GM23248 (cell line): ENCODE results near the gene CCDC9. TPM values are rescaled to one million over a fixed set of nuclear protein-coding genes. Genes with fewer than 3 reads are reported as not detected.
A peak's percentile ranks its signal among the peaks of the same experiment; 100 is the strongest.

ENCODE experiments used
- DNase-seq: peaks from one replicate; pipeline ENCODE4 v3.0.0-alpha.2; 2015
- H2AFZ ChIP-seq: fragments of 200-600 bp; sonication (generic); 2 replicates; pipeline ENCODE4 v1.6.1; 2016; ENCODE audit warnings: antibody characterized with exemption
- H3F3A ChIP-seq: fragments of 200-600 bp; sonication (generic); 2 replicates; pipeline ENCODE4 v1.6.1; 2016; ENCODE audit warnings: mild to moderate bottlenecking, antibody characterized with exemption, mixed run types; ENCODE audit not compliant: insufficient read depth
- H3K27ac ChIP-seq: fragments of 200-600 bp; sonication (generic); 2 replicates; pipeline ENCODE4 v1.5.1; 2016; ENCODE audit warnings: mild to moderate bottlenecking
- H3K27me3 ChIP-seq: fragments of 200-600 bp; sonication (generic); replicated peaks from 2 replicates; pipeline ENCODE4 v1.6.1; 2016; ENCODE audit warnings: mild to moderate bottlenecking; ENCODE audit not compliant: insufficient read depth
- H3K36me3 ChIP-seq: fragments of 200-600 bp; sonication (generic); 2 replicates; pipeline ENCODE4 v1.6.1; 2016; ENCODE audit warnings: low read depth, mild to moderate bottlenecking
- H3K4me1 ChIP-seq: fragments of 200-600 bp; sonication (generic); 2 replicates; pipeline ENCODE4 v1.6.1; 2016; ENCODE audit warnings: mild to moderate bottlenecking; ENCODE audit not compliant: insufficient read depth
- H3K4me2 ChIP-seq: fragments of 200-600 bp; sonication (generic); one replicate; pipeline ENCODE4 v1.6.1; 2016; ENCODE audit warnings: mild to moderate bottlenecking; ENCODE audit not compliant: unreplicated experiment
- H3K4me3 ChIP-seq: fragments of 200-600 bp; sonication (generic); 2 replicates; pipeline ENCODE4 v1.5.1; 2016; ENCODE audit warnings: mild to moderate bottlenecking
- H3K79me2 ChIP-seq: fragments of 200-600 bp; sonication (generic); 2 replicates; pipeline ENCODE4 v1.6.1; 2016; ENCODE audit warnings: mild to moderate bottlenecking; ENCODE audit not compliant: insufficient read depth
- H3K9ac ChIP-seq: fragments of 200-600 bp; sonication (generic); 2 replicates; pipeline ENCODE4 v1.6.1; 2016; ENCODE audit warnings: mild to moderate bottlenecking
- H3K9me2 ChIP-seq: fragments of 200-600 bp; sonication (generic); 2 replicates; pipeline ENCODE4 v1.6.1; 2016; ENCODE audit warnings: mixed run types, mild to moderate bottlenecking, moderate library complexity; ENCODE audit not compliant: insufficient read depth
- H3K9me3 ChIP-seq: fragments of 200-600 bp; sonication (generic); one replicate; pipeline ENCODE4 v1.6.1; 2017; ENCODE audit warnings: low read depth
- H4K20me1 ChIP-seq: fragments of 200-600 bp; sonication (generic); 2 replicates; pipeline ENCODE4 v1.6.0; 2016; ENCODE audit not compliant: insufficient read depth
- EZH2 ChIP-seq: fragments of 200-600 bp; sonication (generic); IDR thresholded peaks from 2 replicates; pipeline ENCODE4 v1.6.1; 2018; ENCODE audit warnings: antibody characterized with exemption, mild to moderate bottlenecking; ENCODE audit not compliant: insufficient read depth, poor library complexity, severe bottlenecking
- EZH2phosphoT487 ChIP-seq: fragments of 200-600 bp; sonication (generic); IDR thresholded peaks from 2 replicates; pipeline ENCODE4 v1.6.1; 2018; ENCODE audit warnings: antibody characterized with exemption, moderate library complexity, mild to moderate bottlenecking, low read depth; ENCODE audit not compliant: insufficient read depth
- WGBS, 2 experiments: methylation state at CpG; one replicate each; pipeline ENCODE4 v1.1.6; 2015 to 2017; ENCODE audit warnings: low lambda C conversion rate in 2 of 2, low coverage in 1 of 2; ENCODE audit errors: missing lambda C conversion rate in 2 of 2; 5-methylcytosine and 5-hydroxymethylcytosine counted together
- in situ Hi-C: fragments of 300-500 bp; cut with MboI; formaldehyde crosslinking; loops from 2 replicates; pipeline ENCODE4 v1.15.0; 2020
- polyA plus RNA-seq: library from polyadenylated mRNA; unstranded; fragments of >200 nt; fragmentation: Nextera tagmentation; extraction: Ambion mirVana; gene quantifications from 2 replicates; pipeline ENCODE4 v1.2.1, GENCODE V29; 2016
- total RNA-seq: library from RNA; depleted of rRNA; stranded (reverse); fragments of >200 nt; shearing (Covaris generic); gene quantifications from 2 replicates; pipeline ENCODE4 v1.2.3, GENCODE V29; 2014

Gene CCDC9
- total and polyA plus RNA-seq, 2 experiments from 2014 or later = 4.1 to 11.1 TPM

DNA sequence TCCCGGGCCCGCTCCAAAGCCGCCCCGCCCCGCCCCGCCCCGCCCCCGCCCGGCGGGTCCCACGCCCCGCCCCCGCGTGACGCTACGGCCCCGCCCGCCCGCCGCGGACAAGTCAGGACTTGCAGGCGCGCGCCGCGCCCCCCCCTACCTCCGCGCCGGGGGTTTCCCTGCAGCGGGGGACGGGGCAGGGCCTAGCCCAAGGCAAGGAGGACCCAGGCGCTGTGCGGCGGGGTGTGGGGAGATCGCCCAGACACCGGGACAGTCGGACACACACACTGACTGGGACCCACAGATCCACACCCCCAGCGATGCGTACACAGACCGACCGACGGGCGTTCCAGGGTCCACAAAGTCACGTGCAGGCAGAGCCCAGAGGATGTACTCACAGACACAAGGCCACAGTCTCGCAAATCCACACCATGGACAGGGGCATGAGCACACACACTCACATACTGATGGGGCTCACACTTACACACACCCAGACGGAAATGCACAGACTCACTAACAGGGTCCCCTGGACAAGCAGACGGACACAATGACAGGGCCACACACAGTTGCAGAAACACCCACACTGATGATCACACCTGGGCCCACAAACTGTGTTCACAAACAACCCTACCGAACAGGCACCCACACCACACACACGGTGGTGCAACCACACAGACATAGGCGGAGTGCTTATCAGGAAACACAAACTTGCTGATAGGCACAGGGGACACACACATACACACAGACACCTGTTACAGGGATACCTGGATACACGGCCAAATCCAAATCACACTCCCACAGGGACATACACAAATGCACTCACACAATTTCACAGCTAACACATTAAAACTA is 24.9 kb upstream of the CCDC9 start:
- Histone ChIP-seq H3K9ac (peak overlapping the region; percentile 85), H2AFZ (peak overlapping the region; percentile 71), H3K27ac (peak overlapping the region; percentile 89), H3K36me3 (no peaks in the 10 kb centered on the region), H3K79me2 (peaks cover 32% of the 10 kb centered on the region), H3K9me3 (no peaks in the 10 kb centered on the region), H3K4me2 (peak overlapping the region; percentile 74), H3K9me2 (no peaks in the 10 kb centered on the region), H3K27me3 (no peaks in the 10 kb centered on the region), H4K20me1 (no peaks in the 10 kb centered on the region), H3K4me1 (0 out of 2 replicates have a peak, but pooled peaks cover 15% of the 10 kb centered on the region), H3K4me3 (peak overlapping the region; percentile 83), H3F3A (peaks cover 28% of the 10 kb centered on the region)
- peak; percentile 93 for DNase-seq
- WGBS, 2 experiments = 7 to 16% methylated on average over 19 to 41 of the region's 51 CpGs
- in situ Hi-C loops = no loop called here
- no peak for TF ChIP-seq EZH2
- no peak for TF ChIP-seq EZH2phosphoT487

DNA sequence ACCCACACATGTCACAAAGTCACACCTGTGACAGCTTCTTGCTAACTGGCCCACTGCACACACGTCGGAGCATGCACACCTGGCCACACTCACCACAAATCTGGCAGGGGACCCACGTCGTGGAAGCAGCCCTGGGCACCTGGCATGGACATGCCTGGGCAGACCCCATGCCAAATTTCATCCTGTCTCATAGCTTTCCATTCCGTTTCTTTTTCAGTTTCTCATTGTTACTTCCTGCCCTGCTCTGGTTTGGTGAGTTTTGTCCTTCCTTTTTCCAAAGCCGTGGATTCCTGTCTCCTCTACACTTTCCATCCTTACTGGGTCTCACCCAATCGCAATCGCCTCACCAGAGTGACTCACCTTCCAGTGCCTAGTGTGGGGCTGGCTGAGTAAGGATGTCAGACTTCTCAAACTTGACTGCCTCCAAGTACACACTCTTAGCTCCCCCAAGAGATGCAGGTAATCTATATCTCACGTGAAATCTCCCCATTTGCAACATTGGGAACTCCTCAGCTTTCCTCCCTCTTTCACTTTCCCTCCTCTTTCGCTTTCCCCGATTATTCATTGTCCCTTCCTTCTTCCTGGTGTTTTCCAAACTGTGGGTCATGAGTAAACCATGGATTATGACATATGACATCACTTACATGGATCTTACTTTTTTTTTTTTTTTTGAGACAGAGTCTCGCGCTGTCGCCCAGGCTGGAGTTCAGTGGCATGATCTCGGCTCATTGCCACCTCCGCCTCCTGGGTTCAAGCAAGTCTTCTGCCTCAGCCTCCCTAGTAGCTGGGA is 23.7 kb upstream of the CCDC9 start:
- no peaks in the 10 kb centered on the region for H3K36me3 ChIP-seq
- H2AFZ ChIP-seq = peak overlapping the region; percentile 79
- peak; percentile 88 for DNase-seq
- H3K4me2 ChIP-seq = peak overlapping the region; percentile 74
- no peaks in the 10 kb centered on the region for H3K27me3 ChIP-seq
- no peak for TF ChIP-seq EZH2phosphoT487
- peaks cover 28% of the 10 kb centered on the region for H3F3A ChIP-seq
- H3K9me2 ChIP-seq = no peaks in the 10 kb centered on the region
- no peaks in the 10 kb centered on the region for H4K20me1 ChIP-seq
- in situ Hi-C loops = no loop called here
- H3K4me1 ChIP-seq = 0 out of 2 replicates have a peak, but pooled peaks cover 10% of the 10 kb centered on the region
- H3K79me2 ChIP-seq = peaks cover 27% of the 10 kb centered on the region
- no peaks in the 10 kb centered on the region for H3K9me3 ChIP-seq
- WGBS, 2 experiments = 13% methylated on average over 16 of the region's 16 CpGs
- peak overlapping the region; percentile 89 for H3K27ac ChIP-seq
- peak overlapping the region; percentile 85 for H3K9ac ChIP-seq
- H3K4me3 ChIP-seq = peak overlapping the region; percentile 76

DNA sequence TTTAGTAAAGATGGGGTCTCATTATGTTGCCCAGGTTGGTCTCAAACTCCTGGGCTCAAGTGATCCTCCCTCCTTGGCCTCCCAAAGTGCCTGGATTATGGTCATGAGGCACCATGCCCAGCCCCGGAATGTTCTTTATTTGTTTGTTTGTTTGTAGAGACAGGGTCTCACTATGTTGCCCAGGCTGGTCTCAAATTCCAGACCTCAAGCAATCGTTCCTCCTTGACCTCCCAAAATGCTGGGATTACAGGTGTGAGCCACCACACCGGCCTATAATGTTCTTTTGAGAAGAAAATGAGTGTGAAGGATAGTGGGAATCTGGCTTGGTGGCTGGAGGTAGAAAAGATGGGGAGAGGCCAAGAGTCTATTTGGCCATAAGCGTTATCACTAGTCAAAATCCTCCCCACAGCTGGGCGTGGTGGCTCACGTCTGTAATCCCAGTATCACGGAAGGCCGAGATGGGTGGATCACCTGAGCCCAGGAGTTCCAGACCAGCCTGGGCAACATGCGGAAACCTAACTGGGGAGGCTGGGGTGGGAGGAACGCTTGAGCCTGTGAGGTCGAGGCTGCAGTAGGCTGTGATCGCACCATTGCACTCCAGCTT is 20.2 kb upstream of the CCDC9 start:
- Histone ChIP-seq H3K27me3 (no peaks in the 10 kb centered on the region), H3F3A (peaks cover 24% of the 10 kb centered on the region), H3K9me2 (no peaks in the 10 kb centered on the region), H3K27ac (no peak overlapping the region), H3K4me3 (no peak overlapping the region), H2AFZ (no peak overlapping the region), H3K9me3 (no peaks in the 10 kb centered on the region), H3K4me2 (no peak overlapping the region), H3K36me3 (no peaks in the 10 kb centered on the region), H3K4me1 (peaks cover 14% of the 10 kb centered on the region; the same call in 1 of the 2 replicates), H3K9ac (no peak overlapping the region), H3K79me2 (no peaks in the 10 kb centered on the region), H4K20me1 (no peaks in the 10 kb centered on the region)
- DNase-seq = no peak
- in situ Hi-C loops = no loop called here
- no peak for TF ChIP-seq EZH2
- no peak for TF ChIP-seq EZH2phosphoT487
- 88% methylated on average over 12 of the region's 12 CpGs for WGBS, 2 experiments

- H3K4me2 ChIP-seq = peak overlapping the region; percentile 18
- H3K9ac ChIP-seq = no peak overlapping the region
- in situ Hi-C loops = no loop called here
- H3K9me3 ChIP-seq = no peaks in the 10 kb centered on the region
- H3K27me3 ChIP-seq = no peaks in the 10 kb centered on the region
- peaks cover 14% of the 10 kb centered on the region for H3K4me1 ChIP-seq
- H3F3A ChIP-seq = peaks cover 23% of the 10 kb centered on the region
- WGBS, 2 experiments = 30 to 37% methylated on average over 11 to 12 of the region's 16 CpGs
- peak overlapping the region; percentile 47; the same call in 1 of the 2 replicates for H2AFZ ChIP-seq
- H3K36me3 ChIP-seq = no peaks in the 10 kb centered on the region
- H3K79me2 ChIP-seq = no peaks in the 10 kb centered on the region
- TF ChIP-seq EZH2 = no peak
- TF ChIP-seq EZH2phosphoT487 = no peak
- H3K9me2 ChIP-seq = no peaks in the 10 kb centered on the region
- no peaks in the 10 kb centered on the region for H4K20me1 ChIP-seq
- H3K4me3 ChIP-seq = peak overlapping the region; percentile 51; the same call in 1 of the 2 replicates
- peak; percentile 29 for DNase-seq
- H3K27ac ChIP-seq = no peak overlapping the region
Observed at GRCh38 chr19:47239152-47239551, 17.2 kb upstream of the CCDC9 start.
